Measurements from ENCODE around the gene TXNDC15. TPM values are rescaled to one million over a fixed set of nuclear protein-coding genes. Genes with fewer than 3 reads are reported as not detected.

Gene TXNDC15
- total RNA-seq, 1 experiment from 2014 or later = 31.3 TPM

DNA sequence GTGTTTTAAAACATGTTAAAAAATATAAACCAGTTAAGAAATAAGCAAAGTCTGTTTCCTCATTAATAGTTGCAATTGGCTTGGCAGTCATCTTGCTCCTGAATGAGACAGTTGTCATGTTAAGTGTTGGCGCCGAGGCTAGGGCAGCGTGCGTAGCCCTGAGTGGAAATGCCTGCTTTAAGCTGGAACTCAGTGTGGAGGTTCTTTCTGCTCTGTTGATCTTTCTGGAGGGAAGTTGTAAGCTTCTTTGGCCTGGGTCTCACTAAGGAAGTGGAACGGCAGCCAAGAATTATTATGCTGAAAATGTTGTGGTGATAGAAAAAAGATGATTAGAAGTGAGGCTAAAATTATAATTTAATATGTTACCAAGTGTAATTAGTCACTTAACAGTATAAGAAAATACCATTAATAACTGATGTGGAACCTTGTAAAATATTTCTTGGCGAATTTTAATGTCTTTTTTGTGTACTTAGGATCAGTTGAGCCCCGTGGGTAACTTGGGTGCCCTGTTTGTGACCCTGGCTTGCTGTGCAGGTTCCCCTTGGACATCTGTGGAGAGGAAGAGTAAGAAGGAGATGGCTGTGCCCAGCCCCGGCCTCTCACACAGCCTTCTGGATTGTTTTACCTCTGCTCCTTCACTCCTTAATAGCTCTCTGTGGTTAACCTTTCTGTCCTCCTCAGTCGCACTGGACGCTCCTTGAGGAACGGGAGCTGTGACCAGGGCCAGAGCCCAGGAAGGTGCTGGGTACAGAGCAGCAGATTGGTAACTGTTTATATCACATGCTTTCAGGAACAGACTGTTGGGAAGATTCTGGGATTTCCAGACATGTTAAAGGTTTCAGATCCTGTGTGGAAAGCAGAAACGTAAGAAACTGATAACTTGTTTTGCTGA is 61.8 kb downstream of the TXNDC15 start:
- TF ChIP-seq, protein P1, sequence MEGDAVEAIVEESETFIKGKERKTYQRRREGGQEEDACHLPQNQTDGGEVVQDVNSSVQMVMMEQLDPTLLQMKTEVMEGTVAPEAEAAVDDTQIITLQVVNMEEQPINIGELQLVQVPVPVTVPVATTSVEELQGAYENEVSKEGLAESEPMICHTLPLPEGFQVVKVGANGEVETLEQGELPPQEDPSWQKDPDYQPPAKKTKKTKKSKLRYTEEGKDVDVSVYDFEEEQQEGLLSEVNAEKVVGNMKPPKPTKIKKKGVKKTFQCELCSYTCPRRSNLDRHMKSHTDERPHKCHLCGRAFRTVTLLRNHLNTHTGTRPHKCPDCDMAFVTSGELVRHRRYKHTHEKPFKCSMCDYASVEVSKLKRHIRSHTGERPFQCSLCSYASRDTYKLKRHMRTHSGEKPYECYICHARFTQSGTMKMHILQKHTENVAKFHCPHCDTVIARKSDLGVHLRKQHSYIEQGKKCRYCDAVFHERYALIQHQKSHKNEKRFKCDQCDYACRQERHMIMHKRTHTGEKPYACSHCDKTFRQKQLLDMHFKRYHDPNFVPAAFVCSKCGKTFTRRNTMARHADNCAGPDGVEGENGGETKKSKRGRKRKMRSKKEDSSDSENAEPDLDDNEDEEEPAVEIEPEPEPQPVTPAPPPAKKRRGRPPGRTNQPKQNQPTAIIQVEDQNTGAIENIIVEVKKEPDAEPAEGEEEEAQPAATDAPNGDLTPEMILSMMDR (conservative IDR thresholded peaks at IDR 0.05) = no peak
- no peaks in the 10 kb centered on the region for H3K79me1 ChIP-seq (ENCODE audit: insufficient read depth, low read depth, low read length, poor library complexity, severe bottlenecking)
- no peak overlapping the region for H2AFZ ChIP-seq (ENCODE audit: low read length)
- no peak overlapping the region for H2BK5ac ChIP-seq (ENCODE audit: insufficient read length, low read length)
- no peak overlapping the region for H4K91ac ChIP-seq (ENCODE audit: insufficient read length, low read depth, low read length)
- no peaks in the 10 kb centered on the region for H3K9me3 ChIP-seq (ENCODE audit: control insufficient read depth, low read depth, low read length)
- peak overlapping the region in 2 of 3 experiments; percentile 52 to 55; a peak in 1 of 7 replicates for H3K27ac Mint-ChIP-seq
- no peak overlapping the region for H2BK12ac ChIP-seq (ENCODE audit: insufficient read length, low read depth, low read length)
- H3K23me2 ChIP-seq (ENCODE audit: insufficient read length, low read depth, low read length, poor library complexity, severe bottlenecking) = no peaks in the 10 kb centered on the region
- H2BK20ac ChIP-seq (ENCODE audit: low read depth, low read length, poor library complexity, severe bottlenecking) = no peak overlapping the region
- H2AK5ac ChIP-seq (ENCODE audit: insufficient read length, low read length) = no peak overlapping the region
- no peak overlapping the region for H2BK15ac ChIP-seq (ENCODE audit: low read depth, low read length)
- no peak overlapping the region for H3K14ac ChIP-seq (ENCODE audit: insufficient read depth, low read length)
- no peak overlapping the region for H3T11ph ChIP-seq (ENCODE audit: low read length)
- peaks cover 0 to 21% (median under 1%) of the 10 kb centered on the region in 3 experiments; a peak in 4 of 7 replicates for H3K36me3 Mint-ChIP-seq (ENCODE audit: insufficient read depth in 1 of 3, low read depth in 3 of 3)
- no peak overlapping the region for H3K4me3 Mint-ChIP-seq
- no CpG with 5 or more reads among the region's 12 CpGs for WGBS (ENCODE audit: extremely low coverage, insufficient read length, low lambda C conversion rate)
- no peaks in the 10 kb centered on the region for H4K20me1 ChIP-seq (ENCODE audit: control insufficient read depth, insufficient read depth, insufficient read length)
- H3K9me3 Mint-ChIP-seq = no peaks in the 10 kb centered on the region
- H3K23ac ChIP-seq (ENCODE audit: insufficient read length, low read depth, low read length) = no peak overlapping the region
- H3K56ac ChIP-seq (ENCODE audit: insufficient read length, low read depth, low read length) = no peak overlapping the region
- H4K8ac ChIP-seq (replicated peaks; ENCODE audit: insufficient read length, low read depth, low read length) = no peak overlapping the region
- H3K4ac ChIP-seq (ENCODE audit: low read depth, low read length) = no peak overlapping the region
- H3K18ac ChIP-seq (ENCODE audit: insufficient read length, low read depth, low read length) = no peak overlapping the region
- H3K27me3 Mint-ChIP-seq (ENCODE audit: low read depth) = no peaks in the 10 kb centered on the region
- H3K4me1 ChIP-seq (ENCODE audit: insufficient read depth, low read length) = no peaks in the 10 kb centered on the region
- H3K9ac ChIP-seq (ENCODE audit: extremely low read depth, insufficient read length, low read length) = no peak overlapping the region
- H2BK120ac ChIP-seq (ENCODE audit: low read depth, low read length, poor library complexity, severe bottlenecking) = no peak overlapping the region
- no peak overlapping the region for H4K5ac ChIP-seq (ENCODE audit: insufficient read length, low read depth, low read length)
- H3K4me1 Mint-ChIP-seq = peaks cover 5 to 7% of the 10 kb centered on the region in 2 experiments
- no peak overlapping the region for H3K27ac ChIP-seq (ENCODE audit: insufficient read length, low read depth, low read length)
- DNase-seq = no peak
- H3K79me2 ChIP-seq (ENCODE audit: insufficient read depth, low read length) = no peaks in the 10 kb centered on the region; the same call in 1 of the 2 replicates
- no peaks in the 10 kb centered on the region for H3K27me3 ChIP-seq (ENCODE audit: insufficient read depth, low read length)
- H3K4me2 ChIP-seq (ENCODE audit: insufficient read depth, insufficient read length, low read length) = no peak overlapping the region
